Adipose tissue (tissue), 3 donors: ENCODE data around the gene HDHD5. TPM values are rescaled to one million over a fixed set of nuclear protein-coding genes. Genes with fewer than 3 reads are reported as not detected.
"Not testable (repeated sequence)": the region's sequence is repeated elsewhere in the genome, so short reads cannot be mapped to it uniquely, and the experiment has no call there.

Source experiments
- H3K27ac ChIP-seq: one replicate; pipeline ENCODE4 v1.5.1; 2013; ENCODE audit warnings: low read depth, low read length
- WGBS, 3 donors: extraction: QIAGEN DNeasy Blood & Tissue Kit; methylation state at CpG; one replicate each; pipeline ENCODE4 v1.1.7; 2013; 5-methylcytosine and 5-hydroxymethylcytosine counted together
- polyA plus RNA-seq, 3 donors: library from polyadenylated mRNA; stranded (reverse); fragments of 200-250 nt; gene quantifications; one replicate each; pipeline ENCODE4 v1.2.3, GENCODE V29; 2013
- donor health status: healthy with polysubstance abuse.
- donor health status: Bipolar disorder and iron deficiency.
- donor health status: healthy.

The HDHD5 gene
- polyA plus RNA-seq, 3 donors: 24.1 to 39.1 (median 26.3) TPM

DNA sequence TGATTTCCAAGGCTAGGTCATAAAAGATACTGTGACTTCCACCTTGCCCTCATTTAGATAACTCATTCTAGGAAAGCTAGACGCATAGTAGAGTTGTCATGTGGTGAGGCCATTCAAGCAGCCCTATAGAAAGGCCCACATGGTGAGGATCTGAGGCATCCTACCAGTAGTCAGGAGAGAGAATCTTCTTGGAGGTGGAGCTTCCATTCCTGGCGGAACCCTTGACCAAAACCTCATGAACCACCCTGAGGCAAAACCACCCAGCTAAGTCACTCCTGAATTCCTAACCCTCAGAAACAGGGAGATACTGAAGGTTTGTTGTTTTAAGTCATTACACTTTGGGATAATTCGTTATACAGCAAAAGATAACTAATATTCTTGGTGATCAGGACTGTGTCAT is 2.9 kb upstream of the HDHD5 start:
- WGBS, 3 donors: 95 to 97% (median 96%) methylated on average over 3 of the region's 3 CpGs
- no peak overlapping the region for H3K27ac ChIP-seq

- 1 to 15% (median 7%) methylated on average over 35 of the region's 35 CpGs for WGBS, 3 donors
- H3K27ac ChIP-seq: no peak overlapping the region
Observed at GRCh38 chr22:17159504-17159951, 451 bp upstream of the HDHD5 start.

DNA sequence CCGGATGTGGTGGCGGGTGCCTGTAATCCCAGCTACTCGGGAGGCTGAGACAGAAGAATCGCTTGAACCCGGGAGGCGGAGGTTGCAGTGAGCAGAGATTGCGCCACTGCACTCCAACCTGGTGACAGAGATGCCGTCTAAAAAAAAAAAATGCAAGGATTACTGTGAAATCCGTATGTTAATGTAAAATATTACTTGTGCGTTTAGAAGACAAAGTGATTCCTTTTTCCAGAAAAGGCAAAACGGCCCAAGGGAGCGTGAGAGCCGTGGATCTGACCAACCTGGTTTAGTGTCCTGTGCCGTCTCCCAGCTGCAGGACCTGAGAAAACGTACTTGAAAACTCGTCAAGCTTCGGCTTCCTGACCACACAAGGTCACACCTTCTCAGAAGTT is 905 bp downstream of the HDHD5 start:
- WGBS, 3 donors: 43 to 47% (median 46%) methylated on average over 17 of the region's 17 CpGs

GRCh38 chr22:17157714-17158113 is 1.4 kb downstream of the HDHD5 start:
- 84 to 91% (median 86%) methylated on average over 3 of the region's 3 CpGs for WGBS, 3 donors
- H3K27ac ChIP-seq: no peak overlapping the region

More for the DNA sequence above, 905 bp downstream of the HDHD5 start:
- H3K27ac ChIP-seq: peak overlapping the region; percentile 42

- WGBS, 3 donors: 73 to 81% (median 80%) methylated on average over 3 of the region's 3 CpGs
Observed at GRCh38 chr22:17155941-17156340, 3.1 kb downstream of the HDHD5 start.

DNA sequence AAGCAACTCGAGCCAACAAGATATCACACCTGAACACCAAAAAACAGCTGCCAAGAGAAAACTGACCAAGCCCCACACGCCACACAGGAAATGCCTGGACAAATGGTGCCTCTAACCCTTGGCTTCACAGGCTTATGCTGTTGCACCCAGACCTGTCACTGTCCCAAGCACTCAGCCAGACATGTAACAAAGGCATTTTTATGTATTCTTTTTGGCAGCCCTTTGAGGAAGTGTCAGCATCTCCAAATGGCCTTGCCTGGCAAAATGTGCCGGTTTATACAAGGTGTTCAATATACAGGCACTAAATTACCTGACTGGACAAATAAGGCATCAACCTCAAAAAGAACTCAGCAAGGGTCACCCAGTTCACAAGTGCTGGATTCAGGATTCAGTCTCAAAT is 6.1 kb downstream of the HDHD5 start:
- 43 to 59% (median 56%) methylated on average over 3 of the region's 3 CpGs for WGBS, 3 donors
- no peak overlapping the region for H3K27ac ChIP-seq

More at GRCh38 chr22:17155941-17156340, 3.1 kb downstream of the HDHD5 start:
- no peak overlapping the region for H3K27ac ChIP-seq

- WGBS, 3 donors: 83 to 86% (median 85%) methylated on average over 6 of the region's 6 CpGs
- H3K27ac ChIP-seq: no peak overlapping the region
Observed at GRCh38 chr22:17152340-17152739, 6.7 kb downstream of the HDHD5 start.

DNA sequence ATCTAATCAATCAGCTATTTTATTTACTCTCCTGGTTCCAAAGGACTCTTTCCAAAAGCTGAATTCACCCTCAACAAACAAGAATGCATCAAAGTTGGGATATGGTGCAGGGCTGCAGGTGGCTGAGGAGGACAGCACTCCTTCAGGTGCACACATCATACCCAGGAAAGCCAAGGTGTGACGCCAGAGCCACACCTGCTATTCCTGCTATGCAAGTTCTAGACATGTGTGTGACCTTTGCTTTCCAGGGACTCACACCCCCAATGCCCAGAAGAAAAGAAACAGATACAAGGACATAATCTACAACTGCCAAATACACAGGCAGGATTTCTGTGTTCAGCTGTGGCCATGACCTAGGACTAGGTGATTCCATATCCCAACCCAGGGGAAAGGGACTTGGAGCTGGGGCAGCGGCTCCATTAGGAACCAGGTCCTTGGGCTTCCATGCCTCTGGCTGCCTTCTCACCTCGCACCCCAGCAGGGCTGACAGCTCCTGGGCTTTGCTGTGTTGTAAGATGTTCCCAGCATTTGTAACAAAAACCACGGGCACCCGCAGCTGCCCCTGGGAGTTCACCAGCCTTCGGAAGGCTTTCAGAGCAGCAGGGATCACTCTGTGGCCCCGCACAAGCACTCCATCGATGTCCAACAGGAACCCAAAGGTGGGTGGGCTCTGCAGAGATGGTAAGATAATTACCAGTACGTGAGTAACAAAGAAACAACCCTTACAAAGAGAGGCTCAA is 9.8 kb downstream of the HDHD5 start:
- no peak overlapping the region for H3K27ac ChIP-seq
- WGBS, 3 donors: 73 to 79% (median 74%) methylated on average over 9 of the region's 9 CpGs

- whole genome bisulfite sequencing, 3 donors: 96 to 98% (median 97%) methylated on average over 29 to 30 of the region's 30 CpGs
Observed at GRCh38 chr22:17147458-17147857, 11.6 kb downstream of the HDHD5 start.

DNA sequence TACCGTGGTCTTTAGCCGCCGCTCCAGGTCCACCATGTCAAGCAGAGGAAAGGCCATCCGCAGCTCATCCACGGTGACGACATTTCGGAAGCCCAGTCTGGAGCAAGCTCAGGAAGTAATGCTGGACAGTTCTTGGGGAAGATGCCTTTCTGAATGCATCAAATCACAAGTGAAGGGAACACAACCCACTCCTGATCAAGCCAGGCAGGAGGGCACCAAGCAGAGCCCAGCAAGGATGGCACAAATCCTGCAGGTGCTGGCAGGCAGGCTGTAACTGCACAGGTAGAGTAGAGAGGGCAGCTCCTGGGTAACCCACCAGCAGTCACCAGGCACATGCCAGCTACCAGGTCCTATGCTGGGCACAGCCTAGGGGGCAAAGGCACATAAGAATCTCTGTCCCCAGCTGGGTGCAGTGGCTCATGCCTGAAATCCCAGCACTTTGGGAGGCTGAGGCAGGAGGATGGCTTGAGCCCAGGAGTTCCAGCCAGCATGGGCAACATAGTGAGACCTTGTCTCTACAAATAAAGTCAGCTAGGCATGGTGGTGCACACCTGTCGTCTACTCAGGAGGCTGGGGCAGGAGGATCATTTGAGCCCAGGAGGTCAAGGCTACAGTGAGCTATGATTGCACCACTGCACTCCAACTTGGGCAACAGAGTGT is 13.9 kb downstream of the HDHD5 start:
- WGBS, 3 donors: 84 to 98% (median 94%) methylated on average over 7 to 8 of the region's 8 CpGs
- no peak overlapping the region for H3K27ac ChIP-seq

More at GRCh38 chr22:17147458-17147857, 11.6 kb downstream of the HDHD5 start:
- not testable (repeated sequence) for H3K27ac ChIP-seq

DNA sequence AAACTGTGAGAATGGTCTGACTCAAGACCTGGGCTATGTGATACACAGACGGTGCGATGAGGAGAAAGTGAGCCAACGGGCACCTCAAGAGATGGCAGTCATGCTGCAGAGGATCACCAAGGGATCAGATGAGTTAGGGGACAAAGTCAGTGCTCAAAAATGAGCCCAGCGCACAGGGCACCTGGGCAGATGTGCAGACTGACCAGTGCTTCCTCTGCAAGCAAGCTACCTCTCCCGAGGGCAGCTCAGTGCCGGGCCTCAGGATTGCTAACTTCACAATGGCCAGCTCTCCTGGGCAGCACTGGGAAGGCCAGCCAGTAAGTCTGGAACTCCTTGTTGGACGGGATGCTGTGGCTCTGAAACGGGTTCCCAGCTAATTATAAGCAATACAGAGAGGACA is 15.3 kb downstream of the HDHD5 start:
- WGBS, 3 donors: 81 to 93% (median 89%) methylated on average over 8 of the region's 8 CpGs
- H3K27ac ChIP-seq: no peak overlapping the region

DNA sequence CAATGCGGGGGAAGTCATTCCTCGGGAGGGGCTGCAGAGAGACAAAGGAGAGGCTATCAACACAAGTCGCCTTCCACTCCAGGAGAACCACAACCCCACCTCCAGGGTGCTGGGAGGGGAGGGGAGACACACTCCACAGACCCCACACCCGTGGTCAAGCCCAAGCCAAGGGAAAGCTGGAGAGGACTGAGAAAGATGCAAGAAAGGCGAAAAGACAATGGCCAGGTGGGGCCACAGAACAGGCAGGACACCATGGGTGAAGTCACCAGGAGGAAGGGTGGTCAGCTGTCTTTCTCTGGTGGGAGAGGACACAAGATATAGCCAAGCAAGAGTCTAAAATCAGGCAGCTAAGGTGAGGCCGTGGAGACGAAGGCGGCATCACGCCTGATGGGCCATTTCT is 16.0 kb downstream of the HDHD5 start:
- H3K27ac ChIP-seq: no peak overlapping the region
- WGBS, 3 donors: 89 to 94% (median 94%) methylated on average over 9 of the region's 9 CpGs

- 93 to 96% (median 94%) methylated on average over 9 of the region's 9 CpGs for WGBS, 3 donors
- H3K27ac ChIP-seq: no peak overlapping the region
Observed at GRCh38 chr22:17140826-17141766, 18.0 kb downstream of the HDHD5 start.

DNA sequence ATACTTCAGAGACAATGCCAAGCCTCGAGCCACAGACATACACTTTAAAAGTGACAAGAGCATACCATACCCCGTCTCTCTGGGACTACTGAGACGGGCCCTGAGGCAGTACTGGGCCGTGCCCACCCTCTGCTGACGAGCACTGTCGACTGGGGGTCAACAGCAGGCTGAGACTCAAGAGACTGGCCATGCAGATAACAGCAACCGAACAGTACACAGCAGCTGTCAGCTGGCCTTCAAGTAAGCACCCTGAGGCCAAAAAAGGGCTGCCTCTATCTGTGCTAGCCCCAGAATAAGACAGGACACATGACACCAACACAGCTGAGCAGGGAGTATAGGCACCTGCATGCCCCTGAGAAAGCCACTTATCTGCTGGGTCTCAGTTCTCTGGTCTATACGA is 19.1 kb downstream of the HDHD5 start:
- no peak overlapping the region for H3K27ac ChIP-seq
- 85 to 89% (median 89%) methylated on average over 8 of the region's 8 CpGs for WGBS, 3 donors

GRCh38 chr22:17138513-17138912 is 20.6 kb downstream of the HDHD5 start:
- WGBS, 3 donors: 89 to 92% (median 90%) methylated on average over 11 of the region's 11 CpGs
- no peak overlapping the region for H3K27ac ChIP-seq

GRCh38 chr22:17137861-17138425 is 21.1 kb downstream of the HDHD5 start:
- 86 to 90% (median 89%) methylated on average over 17 of the region's 17 CpGs for WGBS, 3 donors
- no peak overlapping the region for H3K27ac ChIP-seq

GRCh38 chr22:17137170-17137569 is 21.9 kb downstream of the HDHD5 start:
- 75 to 83% (median 76%) methylated on average over 4 of the region's 4 CpGs for WGBS, 3 donors

GRCh38 chr22:17135153-17135760 is 23.8 kb downstream of the HDHD5 start:
- no peak overlapping the region for H3K27ac ChIP-seq
- WGBS, 3 donors: 82 to 93% (median 87%) methylated on average over 15 of the region's 15 CpGs

More at GRCh38 chr22:17137170-17137569, 21.9 kb downstream of the HDHD5 start:
- no peak overlapping the region for H3K27ac ChIP-seq
